GM23338 (cell line): ENCODE measurements around the gene POLK. TPM values are rescaled to one million over a fixed set of nuclear protein-coding genes. Genes with fewer than 3 reads are reported as not detected.

ENCODE experiments used
- ATAC-seq: fragments of 200-7000 bp; cut with Tn5 transposase; 3 replicates; pipeline ENCODE4 v1.9.1; 2020
- DNase-seq: peaks from one replicate; pipeline ENCODE4 v3.0.0-alpha.2; 2015; ENCODE audit warnings: low spot score
- H2AFZ ChIP-seq: fragments of 200-600 bp; sonication (generic); 2 replicates; pipeline ENCODE4 v1.8.0; 2016; ENCODE audit warnings: antibody characterized with exemption, mild to moderate bottlenecking, moderate library complexity
- H3F3A ChIP-seq: fragments of 200-600 bp; sonication (generic); replicated peaks from 2 replicates; pipeline ENCODE4 v1.8.0; 2017; ENCODE audit warnings: antibody characterized with exemption, mixed run types, low read depth
- H3K27ac ChIP-seq: fragments of 200-600 bp; sonication (generic); 2 replicates; pipeline ENCODE4 v1.6.1; 2016; ENCODE audit warnings: low read depth
- H3K27me3 ChIP-seq: fragments of 200-600 bp; sonication (generic); 2 replicates; pipeline ENCODE4 v1.8.0; 2016; ENCODE audit warnings: mild to moderate bottlenecking, mixed run types, moderate library complexity; ENCODE audit not compliant: insufficient read depth
- H3K36me3 ChIP-seq: fragments of 200-600 bp; sonication (generic); 2 replicates; pipeline ENCODE4 v1.8.0; 2016; ENCODE audit warnings: mild to moderate bottlenecking; ENCODE audit not compliant: insufficient read depth
- H3K4me1 ChIP-seq: fragments of 200-600 bp; sonication (generic); 2 replicates; pipeline ENCODE4 v1.8.0; 2016; ENCODE audit warnings: mild to moderate bottlenecking, moderate library complexity; ENCODE audit not compliant: insufficient read depth
- H3K4me2 ChIP-seq: fragments of 200-600 bp; sonication (generic); 2 replicates; pipeline ENCODE4 v1.7.1; 2017; ENCODE audit warnings: mixed run types
- H3K4me3 ChIP-seq: fragments of 200-600 bp; sonication (generic); 2 replicates; pipeline ENCODE4 v1.6.1; 2016; ENCODE audit warnings: mixed run types
- H3K79me2 ChIP-seq: fragments of 200-600 bp; sonication (generic); replicated peaks from 2 replicates; pipeline ENCODE4 v1.8.0; 2017; ENCODE audit warnings: mild to moderate bottlenecking; ENCODE audit not compliant: insufficient read depth
- H3K9me2 ChIP-seq: fragments of 200-600 bp; sonication (generic); 2 replicates; pipeline ENCODE4 v1.8.0; 2017; ENCODE audit not compliant: insufficient read depth
- H4K20me1 ChIP-seq: fragments of 200-600 bp; sonication (generic); replicated peaks from 2 replicates; pipeline ENCODE4 v1.8.0; 2017; ENCODE audit warnings: mild to moderate bottlenecking; ENCODE audit not compliant: insufficient read depth
- H3K27ac Mint-ChIP-seq: 2 replicates; pipeline ENCODE4 v1.8.0; 2020; ENCODE audit warnings: inconsistent platforms, mild to moderate bottlenecking, moderate library complexity, mixed read lengths
- H3K27me3 Mint-ChIP-seq: 3 replicates; pipeline ENCODE4 v1.8.0; 2022; ENCODE audit warnings: low read depth, mild to moderate bottlenecking, moderate library complexity, mixed read lengths, inconsistent platforms; ENCODE audit not compliant: insufficient read depth, poor library complexity
- H3K36me3 Mint-ChIP-seq: 3 replicates; pipeline ENCODE4 v1.8.0; 2021; ENCODE audit warnings: low read depth, mild to moderate bottlenecking, inconsistent platforms, moderate library complexity, mixed read lengths
- H3K4me1 Mint-ChIP-seq: 3 replicates; pipeline ENCODE4 v1.8.0; 2020; ENCODE audit warnings: mild to moderate bottlenecking, inconsistent platforms, mixed read lengths
- H3K4me3 Mint-ChIP-seq: 3 replicates; pipeline ENCODE4 v1.8.0; 2021; ENCODE audit warnings: moderate library complexity, mild to moderate bottlenecking, inconsistent platforms, mixed read lengths
- H3K9me3 Mint-ChIP-seq: 3 replicates; pipeline ENCODE4 v1.8.0; 2020; ENCODE audit warnings: moderate library complexity, mild to moderate bottlenecking, inconsistent platforms, mixed read lengths
- CREB1 ChIP-seq: fragments of 250-450 bp; sonication (Bioruptor Pico); IDR thresholded peaks from 2 replicates; pipeline ENCODE4 v1.5.0; 2020; ENCODE audit warnings: low read depth, mild to moderate bottlenecking, moderate library complexity
- JUNB ChIP-seq: IDR thresholded peaks from one replicate; pipeline ENCODE4 v1.6.1; 2016; ENCODE audit warnings: antibody characterized with exemption; ENCODE audit not compliant: unreplicated experiment
- NANOG ChIP-seq: IDR thresholded peaks from 2 replicates; pipeline ENCODE4 v1.6.1; 2016; ENCODE audit warnings: antibody characterized with exemption, borderline replicate concordance
- POLR2AphosphoS5 ChIP-seq: IDR thresholded peaks from 2 replicates; pipeline ENCODE4 v1.6.1; 2016; ENCODE audit warnings: antibody characterized with exemption, low read depth
- REST ChIP-seq: IDR thresholded peaks from one replicate; pipeline ENCODE4 v1.6.1; 2018; ENCODE audit warnings: antibody characterized with exemption; ENCODE audit not compliant: unreplicated experiment
- polyA plus RNA-seq: library from polyadenylated mRNA; unstranded; fragments of >200 nt; fragmentation: Nextera tagmentation; extraction: Ambion mirVana; gene quantifications from 2 replicates; pipeline ENCODE4 v1.2.1, GENCODE V29; 2016
- total RNA-seq: library from RNA; depleted of rRNA; stranded (reverse); fragments of >200 nt; shearing (Covaris generic); gene quantifications from 2 replicates; pipeline ENCODE4 v1.2.3, GENCODE V29; 2014
- TF ChIP-seq, protein P1 (sequence below), 2 experiments: fragments of 200-600 bp in 1 of 2; sonication (generic) in 1 of 2; conservative IDR thresholded peaks; 2 replicates each; pipeline versions ENCODE4 v1.5.1 to v1.6.1; 2016 to 2017; ENCODE audit warnings: antibody characterized with exemption in 2 of 2, low read depth in 2 of 2, mild to moderate bottlenecking in 2 of 2, moderate library complexity in 1 of 2
- TF ChIP-seq, protein P2 (sequence below): fragments of 250-450 bp; sonication (Bioruptor Pico); IDR thresholded peaks from 2 replicates; pipeline ENCODE4 v1.5.0; 2020; ENCODE audit warnings: mild to moderate bottlenecking, moderate library complexity
- TF ChIP-seq, protein P3 (sequence below): IDR thresholded peaks from 2 replicates; pipeline ENCODE4 v1.6.1; 2016; ENCODE audit warnings: antibody characterized with exemption

POLK gene
- total and polyA plus RNA-seq, 2 experiments from 2014 or later, result 6.3 to 14.5 TPM

DNA sequence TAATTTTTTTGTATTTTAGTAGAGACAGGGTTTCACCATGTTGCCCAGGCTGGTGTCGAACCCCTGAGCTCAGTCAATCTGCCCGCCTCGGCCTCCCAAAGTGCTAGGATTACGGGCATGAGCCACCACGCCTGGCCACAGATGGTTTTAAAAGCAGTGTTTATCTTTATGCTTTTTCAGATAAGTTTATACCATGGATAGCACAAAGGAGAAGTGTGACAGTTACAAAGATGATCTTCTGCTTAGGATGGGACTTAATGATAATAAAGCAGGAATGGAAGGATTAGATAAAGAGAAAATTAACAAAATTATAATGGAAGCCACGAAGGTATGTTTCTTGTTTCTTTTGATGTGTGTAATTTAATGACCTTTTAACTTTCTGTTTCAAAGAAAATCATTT lies 35.1 kb downstream of the POLK start (continued):
- TF ChIP-seq REST, result no peak

DNA sequence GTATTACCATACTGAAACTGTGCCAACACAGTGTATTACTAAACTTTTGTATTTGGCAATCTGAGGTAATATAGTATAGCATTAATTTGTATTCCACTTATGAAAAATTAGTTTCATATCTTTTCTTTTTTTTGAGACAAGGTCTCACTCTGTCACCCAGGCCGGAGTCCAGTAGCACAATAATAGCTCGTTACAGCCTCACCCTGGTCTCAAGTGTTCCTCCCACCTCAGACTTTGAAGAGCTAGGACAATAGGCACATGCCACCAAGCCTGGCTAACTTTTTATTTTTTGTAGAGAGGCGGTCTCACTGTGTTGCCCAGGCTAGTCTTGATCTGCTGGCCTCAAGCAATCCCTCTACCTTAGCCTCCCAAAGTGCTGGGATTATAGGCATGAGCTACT lies 36.1 kb downstream of the POLK start:
- Mint-ChIP-seq H3K4me3 (no peak overlapping the region), H3K27me3 (no peaks in the 10 kb centered on the region), H3K4me1 (no peaks in the 10 kb centered on the region), H3K27ac (no peak overlapping the region), H3K9me3 (no peaks in the 10 kb centered on the region), H3K36me3 (no peaks in the 10 kb centered on the region)
- no peak overlapping the region for H3K4me2 ChIP-seq
- H3K27me3 ChIP-seq, result no peaks in the 10 kb centered on the region
- no peaks in the 10 kb centered on the region for H3K79me2 ChIP-seq
- H3K27ac ChIP-seq, result no peak overlapping the region
- no peaks in the 10 kb centered on the region for H3F3A ChIP-seq
- ATAC-seq, result no peak
- H3K36me3 ChIP-seq, result no peaks in the 10 kb centered on the region
- H3K4me1 ChIP-seq, result no peaks in the 10 kb centered on the region
- no peak for DNase-seq
- H3K4me3 ChIP-seq, result no peak overlapping the region
- no peaks in the 10 kb centered on the region; the same call in 1 of the 2 replicates for H3K9me2 ChIP-seq
- no peak overlapping the region for H2AFZ ChIP-seq
- H4K20me1 ChIP-seq, result 0 out of 2 replicates have a peak, but pooled peaks cover 4% of the 10 kb centered on the region
- TF ChIP-seq, protein P1, sequence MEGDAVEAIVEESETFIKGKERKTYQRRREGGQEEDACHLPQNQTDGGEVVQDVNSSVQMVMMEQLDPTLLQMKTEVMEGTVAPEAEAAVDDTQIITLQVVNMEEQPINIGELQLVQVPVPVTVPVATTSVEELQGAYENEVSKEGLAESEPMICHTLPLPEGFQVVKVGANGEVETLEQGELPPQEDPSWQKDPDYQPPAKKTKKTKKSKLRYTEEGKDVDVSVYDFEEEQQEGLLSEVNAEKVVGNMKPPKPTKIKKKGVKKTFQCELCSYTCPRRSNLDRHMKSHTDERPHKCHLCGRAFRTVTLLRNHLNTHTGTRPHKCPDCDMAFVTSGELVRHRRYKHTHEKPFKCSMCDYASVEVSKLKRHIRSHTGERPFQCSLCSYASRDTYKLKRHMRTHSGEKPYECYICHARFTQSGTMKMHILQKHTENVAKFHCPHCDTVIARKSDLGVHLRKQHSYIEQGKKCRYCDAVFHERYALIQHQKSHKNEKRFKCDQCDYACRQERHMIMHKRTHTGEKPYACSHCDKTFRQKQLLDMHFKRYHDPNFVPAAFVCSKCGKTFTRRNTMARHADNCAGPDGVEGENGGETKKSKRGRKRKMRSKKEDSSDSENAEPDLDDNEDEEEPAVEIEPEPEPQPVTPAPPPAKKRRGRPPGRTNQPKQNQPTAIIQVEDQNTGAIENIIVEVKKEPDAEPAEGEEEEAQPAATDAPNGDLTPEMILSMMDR (conservative IDR thresholded peaks at IDR 0.05; ENCODE audit: low read depth in 2 of 2), result no peak
- TF ChIP-seq, protein P2, sequence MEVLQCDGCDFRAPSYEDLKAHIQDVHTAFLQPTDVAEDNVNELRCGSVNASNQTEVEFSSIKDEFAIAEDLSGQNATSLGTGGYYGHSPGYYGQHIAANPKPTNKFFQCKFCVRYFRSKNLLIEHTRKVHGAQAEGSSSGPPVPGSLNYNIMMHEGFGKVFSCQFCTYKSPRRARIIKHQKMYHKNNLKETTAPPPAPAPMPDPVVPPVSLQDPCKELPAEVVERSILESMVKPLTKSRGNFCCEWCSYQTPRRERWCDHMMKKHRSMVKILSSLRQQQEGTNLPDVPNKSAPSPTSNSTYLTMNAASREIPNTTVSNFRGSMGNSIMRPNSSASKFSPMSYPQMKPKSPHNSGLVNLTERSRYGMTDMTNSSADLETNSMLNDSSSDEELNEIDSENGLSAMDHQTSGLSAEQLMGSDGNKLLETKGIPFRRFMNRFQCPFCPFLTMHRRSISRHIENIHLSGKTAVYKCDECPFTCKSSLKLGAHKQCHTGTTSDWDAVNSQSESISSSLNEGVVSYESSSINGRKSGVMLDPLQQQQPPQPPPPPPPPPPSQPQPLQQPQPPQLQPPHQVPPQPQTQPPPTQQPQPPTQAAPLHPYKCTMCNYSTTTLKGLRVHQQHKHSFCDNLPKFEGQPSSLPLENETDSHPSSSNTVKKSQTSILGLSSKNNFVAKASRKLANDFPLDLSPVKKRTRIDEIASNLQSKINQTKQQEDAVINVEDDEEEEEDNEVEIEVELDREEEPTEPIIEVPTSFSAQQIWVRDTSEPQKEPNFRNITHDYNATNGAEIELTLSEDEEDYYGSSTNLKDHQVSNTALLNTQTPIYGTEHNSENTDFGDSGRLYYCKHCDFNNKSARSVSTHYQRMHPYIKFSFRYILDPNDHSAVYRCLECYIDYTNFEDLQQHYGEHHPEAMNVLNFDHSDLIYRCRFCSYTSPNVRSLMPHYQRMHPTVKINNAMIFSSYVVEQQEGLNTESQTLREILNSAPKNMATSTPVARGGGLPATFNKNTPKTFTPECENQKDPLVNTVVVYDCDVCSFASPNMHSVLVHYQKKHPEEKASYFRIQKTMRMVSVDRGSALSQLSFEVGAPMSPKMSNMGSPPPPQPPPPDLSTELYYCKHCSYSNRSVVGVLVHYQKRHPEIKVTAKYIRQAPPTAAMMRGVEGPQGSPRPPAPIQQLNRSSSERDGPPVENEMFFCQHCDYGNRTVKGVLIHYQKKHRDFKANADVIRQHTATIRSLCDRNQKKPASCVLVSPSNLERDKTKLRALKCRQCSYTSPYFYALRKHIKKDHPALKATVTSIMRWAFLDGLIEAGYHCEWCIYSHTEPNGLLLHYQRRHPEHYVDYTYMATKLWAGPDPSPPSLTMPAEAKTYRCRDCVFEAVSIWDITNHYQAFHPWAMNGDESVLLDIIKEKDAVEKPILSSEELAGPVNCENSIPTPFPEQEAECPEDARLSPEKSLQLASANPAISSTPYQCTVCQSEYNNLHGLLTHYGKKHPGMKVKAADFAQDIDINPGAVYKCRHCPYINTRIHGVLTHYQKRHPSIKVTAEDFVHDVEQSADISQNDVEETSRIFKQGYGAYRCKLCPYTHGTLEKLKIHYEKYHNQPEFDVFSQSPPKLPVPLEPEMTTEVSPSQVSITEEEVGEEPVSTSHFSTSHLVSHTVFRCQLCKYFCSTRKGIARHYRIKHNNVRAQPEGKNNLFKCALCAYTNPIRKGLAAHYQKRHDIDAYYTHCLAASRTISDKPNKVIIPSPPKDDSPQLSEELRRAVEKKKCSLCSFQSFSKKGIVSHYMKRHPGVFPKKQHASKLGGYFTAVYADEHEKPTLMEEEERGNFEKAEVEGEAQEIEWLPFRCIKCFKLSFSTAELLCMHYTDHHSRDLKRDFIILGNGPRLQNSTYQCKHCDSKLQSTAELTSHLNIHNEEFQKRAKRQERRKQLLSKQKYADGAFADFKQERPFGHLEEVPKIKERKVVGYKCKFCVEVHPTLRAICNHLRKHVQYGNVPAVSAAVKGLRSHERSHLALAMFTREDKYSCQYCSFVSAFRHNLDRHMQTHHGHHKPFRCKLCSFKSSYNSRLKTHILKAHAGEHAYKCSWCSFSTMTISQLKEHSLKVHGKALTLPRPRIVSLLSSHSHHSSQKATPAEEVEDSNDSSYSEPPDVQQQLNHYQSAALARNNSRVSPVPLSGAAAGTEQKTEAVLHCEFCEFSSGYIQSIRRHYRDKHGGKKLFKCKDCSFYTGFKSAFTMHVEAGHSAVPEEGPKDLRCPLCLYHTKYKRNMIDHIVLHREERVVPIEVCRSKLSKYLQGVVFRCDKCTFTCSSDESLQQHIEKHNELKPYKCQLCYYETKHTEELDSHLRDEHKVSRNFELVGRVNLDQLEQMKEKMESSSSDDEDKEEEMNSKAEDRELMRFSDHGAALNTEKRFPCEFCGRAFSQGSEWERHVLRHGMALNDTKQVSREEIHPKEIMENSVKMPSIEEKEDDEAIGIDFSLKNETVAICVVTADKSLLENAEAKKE, result no peak
- TF ChIP-seq, protein P3, sequence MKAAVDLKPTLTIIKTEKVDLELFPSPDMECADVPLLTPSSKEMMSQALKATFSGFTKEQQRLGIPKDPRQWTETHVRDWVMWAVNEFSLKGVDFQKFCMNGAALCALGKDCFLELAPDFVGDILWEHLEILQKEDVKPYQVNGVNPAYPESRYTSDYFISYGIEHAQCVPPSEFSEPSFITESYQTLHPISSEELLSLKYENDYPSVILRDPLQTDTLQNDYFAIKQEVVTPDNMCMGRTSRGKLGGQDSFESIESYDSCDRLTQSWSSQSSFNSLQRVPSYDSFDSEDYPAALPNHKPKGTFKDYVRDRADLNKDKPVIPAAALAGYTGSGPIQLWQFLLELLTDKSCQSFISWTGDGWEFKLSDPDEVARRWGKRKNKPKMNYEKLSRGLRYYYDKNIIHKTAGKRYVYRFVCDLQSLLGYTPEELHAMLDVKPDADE, result no peak
- no peak for TF ChIP-seq POLR2AphosphoS5
- no peak for TF ChIP-seq CREB1
- TF ChIP-seq JUNB, result no peak
- no peak for TF ChIP-seq REST
- TF ChIP-seq NANOG, result no peak
